Smooth muscle cell (in vitro differentiated cells): ENCODE data around the gene NCOR1. TPM values are rescaled to one million over a fixed set of nuclear protein-coding genes. Genes with fewer than 3 reads are reported as not detected.

Source experiments
- DNase-seq: peaks from one replicate; lab custom pipeline; 2025; ENCODE audit not compliant: unreplicated experiment; lab: John Stamatoyannopoulos, UW
- H2AFZ ChIP-seq: fragments of 200-600 bp; sonication (generic); 2 replicates; pipeline ENCODE4 v1.6.0; 2016; ENCODE audit warnings: antibody characterized with exemption, low read depth, mild to moderate bottlenecking
- H3F3A ChIP-seq: fragments of 200-600 bp; sonication (generic); 2 replicates; pipeline ENCODE4 v1.6.0; 2017; ENCODE audit warnings: antibody characterized with exemption, low read depth
- H3K27ac ChIP-seq: fragments of 200-600 bp; sonication (generic); 2 replicates; pipeline ENCODE4 v1.5.1; 2016; ENCODE audit warnings: low read depth, mild to moderate bottlenecking
- H3K27me3 ChIP-seq: fragments of 200-600 bp; sonication (generic); 2 replicates; pipeline ENCODE4 v1.6.1; 2016; ENCODE audit warnings: low read depth, mild to moderate bottlenecking
- H3K36me3 ChIP-seq: fragments of 200-600 bp; sonication (generic); 2 replicates; pipeline ENCODE4 v1.5.1; 2016; ENCODE audit warnings: low read depth
- H3K4me1 ChIP-seq: fragments of 200-600 bp; sonication (generic); 2 replicates; pipeline ENCODE4 v1.5.1; 2016; ENCODE audit warnings: low read depth
- H3K4me2 ChIP-seq: fragments of 200-600 bp; sonication (generic); 2 replicates; pipeline ENCODE4 v1.6.0; 2016; ENCODE audit warnings: mild to moderate bottlenecking
- H3K4me3 ChIP-seq: fragments of 200-600 bp; sonication (generic); 2 replicates; pipeline ENCODE4 v1.5.1; 2016; ENCODE audit warnings: mild to moderate bottlenecking
- H3K79me2 ChIP-seq: fragments of 200-600 bp; sonication (generic); 2 replicates; pipeline ENCODE4 v1.6.0; 2016; ENCODE audit warnings: low read depth, mild to moderate bottlenecking
- H3K9ac ChIP-seq: fragments of 200-600 bp; sonication (generic); 2 replicates; pipeline ENCODE4 v1.6.0; 2016; ENCODE audit warnings: low read depth
- H3K9me3 ChIP-seq: fragments of 200-600 bp; sonication (generic); replicated peaks from 2 replicates; pipeline ENCODE4 v1.5.1; 2016; ENCODE audit warnings: low read depth
- H4K20me1 ChIP-seq: fragments of 200-600 bp; sonication (generic); 2 replicates; pipeline ENCODE4 v1.6.0; 2016; ENCODE audit warnings: low read depth
- WGBS: methylation state at CpG from one replicate; pipeline ENCODE4 v1.1.7; 2016; ENCODE audit warnings: low lambda C conversion rate; 5-methylcytosine and 5-hydroxymethylcytosine counted together
- polyA plus RNA-seq: library from polyadenylated mRNA; unstranded; fragments of >200 nt; fragmentation: Nextera tagmentation; extraction: Ambion mirVana; gene quantifications from 2 replicates; pipeline ENCODE4 v1.2.1, GENCODE V29; 2016
- total RNA-seq: library from RNA; depleted of rRNA; stranded (reverse); fragments of >200 nt; gene quantifications from 2 replicates; pipeline ENCODE4 v1.2.3, GENCODE V29; 2014
- TF ChIP-seq, protein P1 (sequence below): fragments of 200-600 bp; sonication (generic); IDR thresholded peaks from 2 replicates; pipeline ENCODE4 v1.5.1; 2017; ENCODE audit warnings: borderline replicate concordance, mild to moderate bottlenecking, antibody characterized with exemption; ENCODE audit not compliant: insufficient read depth, poor library complexity, severe bottlenecking

The NCOR1 gene
- total and polyA plus RNA-seq, 2 experiments from 2014 or later = 79.1 to 119 TPM

DNA sequence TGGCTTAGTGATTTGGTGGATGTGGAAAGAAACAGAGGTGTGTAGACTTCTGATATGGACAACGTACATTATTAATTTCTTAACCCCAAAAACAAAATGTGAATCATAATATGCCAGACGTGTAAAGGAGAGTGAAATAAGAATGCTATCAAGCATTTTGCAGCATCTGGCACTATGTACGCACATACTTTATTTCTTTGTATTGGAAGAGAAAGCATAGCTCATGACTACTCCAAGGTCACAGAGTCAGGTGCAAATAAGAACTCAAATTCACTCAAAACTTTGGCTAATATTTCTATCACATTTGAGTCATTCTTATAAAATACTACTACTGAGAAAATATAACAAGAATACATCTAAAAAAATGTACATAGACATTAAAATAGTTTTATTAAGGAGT is 140.9 kb downstream of the NCOR1 start:
- Histone ChIP-seq H3K79me2 (no peaks in the 10 kb centered on the region), H3F3A (no peaks in the 10 kb centered on the region), H3K4me1 (no peaks in the 10 kb centered on the region), H3K4me2 (no peak overlapping the region), H4K20me1 (peaks cover 10% of the 10 kb centered on the region), H3K27me3 (no peaks in the 10 kb centered on the region), H3K9ac (no peak overlapping the region), H3K27ac (no peak overlapping the region), H3K9me3 (no peaks in the 10 kb centered on the region), H3K4me3 (no peak overlapping the region), H2AFZ (no peak overlapping the region), H3K36me3 (peaks cover 34% of the 10 kb centered on the region)
- 93% methylated on average over 3 of the region's 3 CpGs for WGBS
- DNase-seq = no peak
- TF ChIP-seq, protein P1, sequence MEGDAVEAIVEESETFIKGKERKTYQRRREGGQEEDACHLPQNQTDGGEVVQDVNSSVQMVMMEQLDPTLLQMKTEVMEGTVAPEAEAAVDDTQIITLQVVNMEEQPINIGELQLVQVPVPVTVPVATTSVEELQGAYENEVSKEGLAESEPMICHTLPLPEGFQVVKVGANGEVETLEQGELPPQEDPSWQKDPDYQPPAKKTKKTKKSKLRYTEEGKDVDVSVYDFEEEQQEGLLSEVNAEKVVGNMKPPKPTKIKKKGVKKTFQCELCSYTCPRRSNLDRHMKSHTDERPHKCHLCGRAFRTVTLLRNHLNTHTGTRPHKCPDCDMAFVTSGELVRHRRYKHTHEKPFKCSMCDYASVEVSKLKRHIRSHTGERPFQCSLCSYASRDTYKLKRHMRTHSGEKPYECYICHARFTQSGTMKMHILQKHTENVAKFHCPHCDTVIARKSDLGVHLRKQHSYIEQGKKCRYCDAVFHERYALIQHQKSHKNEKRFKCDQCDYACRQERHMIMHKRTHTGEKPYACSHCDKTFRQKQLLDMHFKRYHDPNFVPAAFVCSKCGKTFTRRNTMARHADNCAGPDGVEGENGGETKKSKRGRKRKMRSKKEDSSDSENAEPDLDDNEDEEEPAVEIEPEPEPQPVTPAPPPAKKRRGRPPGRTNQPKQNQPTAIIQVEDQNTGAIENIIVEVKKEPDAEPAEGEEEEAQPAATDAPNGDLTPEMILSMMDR = no peak

DNA sequence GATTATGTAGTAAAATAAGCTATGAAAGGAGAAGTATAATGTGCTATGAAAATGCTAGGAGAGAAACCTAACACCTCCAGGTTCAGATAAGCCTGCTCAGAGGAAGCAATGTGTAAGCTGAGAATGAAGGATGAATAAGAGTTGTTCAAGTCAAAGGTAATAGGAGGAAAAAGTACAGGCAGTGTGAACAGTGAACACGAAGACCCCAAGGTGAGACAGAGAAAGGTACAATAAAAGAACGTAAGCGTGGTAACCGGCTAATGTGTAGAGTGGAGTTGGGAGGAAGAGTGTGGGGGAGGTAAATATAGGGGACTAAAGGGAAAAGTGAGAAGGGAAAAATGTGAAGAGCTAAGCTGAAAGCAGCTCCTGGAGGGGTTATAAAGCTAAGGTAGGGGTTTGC is 141.5 kb downstream of the NCOR1 start:
- Histone ChIP-seq H3K36me3 (peaks cover 30% of the 10 kb centered on the region), H3K4me2 (no peak overlapping the region), H3K9me3 (no peaks in the 10 kb centered on the region), H3K9ac (no peak overlapping the region), H3F3A (no peaks in the 10 kb centered on the region), H3K27ac (no peak overlapping the region), H2AFZ (no peak overlapping the region), H3K4me1 (no peaks in the 10 kb centered on the region), H4K20me1 (peaks cover 10% of the 10 kb centered on the region), H3K27me3 (no peaks in the 10 kb centered on the region), H3K4me3 (no peak overlapping the region), H3K79me2 (no peaks in the 10 kb centered on the region)
- DNase-seq = no peak
- 95% methylated on average over 4 of the region's 4 CpGs for WGBS
- TF ChIP-seq, protein P1 = no peak

DNA sequence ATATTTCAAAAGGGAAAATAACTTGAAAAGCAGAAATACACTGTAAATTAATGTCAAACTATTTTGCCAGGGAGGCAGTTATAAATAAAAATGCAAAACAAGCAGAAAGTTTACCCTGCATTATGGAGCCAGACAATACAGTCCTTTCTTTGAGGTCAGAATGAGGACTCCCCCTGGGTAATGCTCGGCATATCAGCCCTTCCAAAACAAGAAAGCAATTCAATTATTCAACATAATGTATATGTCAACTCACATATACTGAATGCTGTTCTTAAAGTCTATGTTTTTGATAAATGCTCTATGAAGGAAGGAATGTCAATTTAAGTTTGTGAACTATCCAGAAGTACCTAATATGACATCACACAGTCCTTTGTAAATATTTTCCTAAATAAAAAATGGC is 143.3 kb downstream of the NCOR1 start:
- no peaks in the 10 kb centered on the region for H3K4me1 ChIP-seq
- H3K9me3 ChIP-seq = no peaks in the 10 kb centered on the region
- no peaks in the 10 kb centered on the region for H3K27me3 ChIP-seq
- no peak overlapping the region for H3K27ac ChIP-seq
- H3K4me2 ChIP-seq = no peak overlapping the region
- H3K79me2 ChIP-seq = no peaks in the 10 kb centered on the region
- 97% methylated on average over 1 of the region's 1 CpG for WGBS
- no peak overlapping the region for H3K9ac ChIP-seq
- no peak overlapping the region for H3K4me3 ChIP-seq
- peaks cover 34% of the 10 kb centered on the region for H3K36me3 ChIP-seq
- DNase-seq = no peak
- peaks cover 10% of the 10 kb centered on the region for H4K20me1 ChIP-seq
- H2AFZ ChIP-seq = no peak overlapping the region
- TF ChIP-seq, protein P1 = no peak
- no peaks in the 10 kb centered on the region for H3F3A ChIP-seq

DNA sequence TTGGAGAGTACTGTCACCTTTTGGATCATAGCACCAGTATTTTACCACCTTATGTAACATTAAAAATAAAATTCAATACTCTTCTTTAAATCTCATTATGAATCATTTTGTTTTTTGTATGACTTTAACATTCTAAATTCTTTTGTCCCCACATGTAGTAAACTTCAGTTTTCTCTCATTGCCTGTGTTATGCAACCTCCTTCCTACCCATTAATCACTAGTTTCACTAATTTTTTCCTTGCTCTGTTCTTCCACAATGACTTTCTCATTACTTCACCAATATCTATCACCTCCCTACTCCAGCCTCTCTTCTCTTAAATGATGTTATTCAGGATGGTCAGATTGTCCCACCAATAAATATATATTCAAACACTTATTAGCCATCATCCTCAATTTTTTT is 147.0 kb downstream of the NCOR1 start:
- Histone ChIP-seq H3K36me3 (peaks cover 31% of the 10 kb centered on the region), H3K27ac (no peak overlapping the region)

More for the DNA sequence above, 147.0 kb downstream of the NCOR1 start:
- H3K9me3 ChIP-seq = no peaks in the 10 kb centered on the region
- H2AFZ ChIP-seq = no peak overlapping the region
- H4K20me1 ChIP-seq = no peaks in the 10 kb centered on the region
- H3K4me3 ChIP-seq = no peak overlapping the region
- DNase-seq = no peak
- no peaks in the 10 kb centered on the region for H3K4me1 ChIP-seq
- no peak overlapping the region for H3K4me2 ChIP-seq
- no peaks in the 10 kb centered on the region for H3F3A ChIP-seq
- H3K79me2 ChIP-seq = no peaks in the 10 kb centered on the region
- TF ChIP-seq, protein P1 = no peak
- no peak overlapping the region for H3K9ac ChIP-seq
- H3K27me3 ChIP-seq = no peaks in the 10 kb centered on the region
